Hepatocyte (in vitro differentiated cells): ENCODE results near the gene SALL1. TPM values are rescaled to one million over a fixed set of nuclear protein-coding genes. Genes with fewer than 3 reads are reported as not detected.
A peak's percentile ranks its signal among the peaks of the same experiment; 100 is the strongest.

Source experiments
- DNase-seq: peaks from one replicate; pipeline ENCODE4 v3.0.0-alpha.2; 2016; ENCODE audit warnings: low spot score
- H2AFZ ChIP-seq: fragments of 200-600 bp; sonication (generic); 2 replicates; pipeline ENCODE4 v1.6.0; 2016; ENCODE audit warnings: antibody characterized with exemption, mild to moderate bottlenecking
- H3K27ac ChIP-seq: fragments of 200-600 bp; sonication (generic); 2 replicates; pipeline ENCODE4 v1.5.1; 2016; ENCODE audit warnings: mild to moderate bottlenecking
- H3K27me3 ChIP-seq: fragments of 200-600 bp; sonication (generic); 2 replicates; pipeline ENCODE4 v1.6.1; 2016
- H3K36me3 ChIP-seq: fragments of 200-600 bp; sonication (generic); replicated peaks from 2 replicates; pipeline ENCODE4 v1.5.1; 2016; ENCODE audit warnings: low read depth; ENCODE audit not compliant: insufficient read depth
- H3K4me1 ChIP-seq: fragments of 200-600 bp; sonication (generic); 2 replicates; pipeline ENCODE4 v1.5.1; 2016; ENCODE audit warnings: mild to moderate bottlenecking, moderate library complexity; ENCODE audit not compliant: insufficient read depth
- H3K4me2 ChIP-seq: fragments of 200-600 bp; sonication (generic); 2 replicates; pipeline ENCODE4 v1.6.0; 2016
- H3K4me3 ChIP-seq: fragments of 200-600 bp; sonication (generic); 2 replicates; pipeline ENCODE4 v1.5.1; 2016; ENCODE audit warnings: mild to moderate bottlenecking
- H3K79me2 ChIP-seq: fragments of 200-600 bp; sonication (generic); 2 replicates; pipeline ENCODE4 v1.6.0; 2017; ENCODE audit warnings: mild to moderate bottlenecking
- H3K9me2 ChIP-seq: fragments of 200-600 bp; sonication (generic); replicated peaks from 2 replicates; pipeline ENCODE4 v1.6.0; 2017; ENCODE audit warnings: mild to moderate bottlenecking; ENCODE audit not compliant: insufficient read depth
- H3K9me3 ChIP-seq: fragments of 200-600 bp; sonication (generic); 2 replicates; pipeline ENCODE4 v1.5.1; 2016; ENCODE audit warnings: low read depth, mild to moderate bottlenecking
- H4K20me1 ChIP-seq: fragments of 200-600 bp; sonication (generic); 2 replicates; pipeline ENCODE4 v1.6.0; 2016; ENCODE audit warnings: mild to moderate bottlenecking; ENCODE audit not compliant: insufficient read depth, poor library complexity, severe bottlenecking
- CTCF ChIP-seq: fragments of 200-600 bp; sonication (generic); IDR thresholded peaks from 2 replicates; pipeline ENCODE4 v1.5.1; 2016; ENCODE audit warnings: antibody characterized with exemption, mild to moderate bottlenecking; ENCODE audit not compliant: poor library complexity
- EZH2 ChIP-seq: fragments of 200-600 bp; sonication (generic); IDR thresholded peaks from 2 replicates; pipeline ENCODE4 v1.6.1; 2016; ENCODE audit warnings: antibody characterized with exemption, mild to moderate bottlenecking, borderline replicate concordance
- EZH2phosphoT487 ChIP-seq: fragments of 200-600 bp; sonication (generic); IDR thresholded peaks from one replicate; pipeline ENCODE4 v1.6.1; 2018; ENCODE audit warnings: antibody characterized with exemption, mild to moderate bottlenecking, low read depth, moderate library complexity; ENCODE audit not compliant: unreplicated experiment, severe bottlenecking
- WGBS: methylation state at CpG from one replicate; pipeline ENCODE4 v1.1.6; 2016; ENCODE audit warnings: low lambda C conversion rate; ENCODE audit errors: missing lambda C conversion rate; 5-methylcytosine and 5-hydroxymethylcytosine counted together
- polyA plus RNA-seq: library from polyadenylated mRNA; unstranded; fragments of >200 nt; fragmentation: Nextera tagmentation; extraction: Ambion mirVana; gene quantifications from 2 replicates; pipeline ENCODE4 v1.2.1, GENCODE V29; 2016
- total RNA-seq: library from RNA; depleted of rRNA; stranded (reverse); fragments of >200 nt; gene quantifications from 2 replicates; pipeline ENCODE4 v1.2.3, GENCODE V29; 2014

The SALL1 gene
- total and polyA plus RNA-seq, 2 experiments from 2014 or later, result 2.4 to 5.4 TPM

GRCh38 chr16:51159865-51160264 is 8.8 kb upstream of the SALL1 start:
- Histone ChIP-seq H3K79me2 (peaks cover 8% of the 10 kb centered on the region), H3K27me3 (peaks cover 78% of the 10 kb centered on the region), H3K9me3 (no peaks in the 10 kb centered on the region), H3K4me2 (no peak overlapping the region), H2AFZ (no peak overlapping the region), H3K27ac (no peak overlapping the region), H4K20me1 (no peaks in the 10 kb centered on the region), H3K4me3 (no peak overlapping the region), H3K4me1 (peaks cover 22% of the 10 kb centered on the region), H3K9me2 (no peaks in the 10 kb centered on the region), H3K36me3 (no peaks in the 10 kb centered on the region)
- no peak for DNase-seq
- 71% methylated on average over 6 of the region's 6 CpGs for WGBS
- no peak for TF ChIP-seq EZH2
- no peak for TF ChIP-seq EZH2phosphoT487
- TF ChIP-seq CTCF, result no peak

GRCh38 chr16:51159296-51159695 is 8.2 kb upstream of the SALL1 start:
- no peak overlapping the region for H2AFZ ChIP-seq
- no peak overlapping the region for H3K4me3 ChIP-seq
- peaks cover 23% of the 10 kb centered on the region for H3K4me1 ChIP-seq
- H3K9me3 ChIP-seq, result no peaks in the 10 kb centered on the region
- no peak for DNase-seq
- TF ChIP-seq EZH2phosphoT487, result no peak
- TF ChIP-seq CTCF, result no peak
- WGBS, result 97% methylated on average over 3 of the region's 3 CpGs
- peaks cover 11% of the 10 kb centered on the region for H3K79me2 ChIP-seq
- no peaks in the 10 kb centered on the region for H3K9me2 ChIP-seq
- H3K36me3 ChIP-seq, result no peaks in the 10 kb centered on the region
- no peak overlapping the region for H3K27ac ChIP-seq
- no peaks in the 10 kb centered on the region for H4K20me1 ChIP-seq
- peaks cover 84% of the 10 kb centered on the region for H3K27me3 ChIP-seq
- no peak overlapping the region for H3K4me2 ChIP-seq

GRCh38 chr16:51157698-51158097 is 6.6 kb upstream of the SALL1 start:
- Histone ChIP-seq H3K9me2 (no peaks in the 10 kb centered on the region), H3K9me3 (no peaks in the 10 kb centered on the region), H3K27me3 (peaks cover 89% of the 10 kb centered on the region), H2AFZ (no peak overlapping the region), H4K20me1 (no peaks in the 10 kb centered on the region), H3K79me2 (peaks cover 11% of the 10 kb centered on the region), H3K36me3 (no peaks in the 10 kb centered on the region), H3K4me2 (no peak overlapping the region), H3K4me3 (no peak overlapping the region), H3K4me1 (peaks cover 23% of the 10 kb centered on the region), H3K27ac (peak overlapping the region; percentile 97)
- DNase-seq, result no peak
- no peak for TF ChIP-seq EZH2
- no peak for TF ChIP-seq CTCF
- no peak for TF ChIP-seq EZH2phosphoT487
- 36% methylated on average over 2 of the region's 2 CpGs for WGBS

- peak overlapping the region; percentile 82 for H3K4me2 ChIP-seq
- H3K27ac ChIP-seq, result peak overlapping the region; percentile 97
- peaks cover 11% of the 10 kb centered on the region for H3K79me2 ChIP-seq
- peaks cover 23% of the 10 kb centered on the region for H3K4me1 ChIP-seq
- 52% methylated on average over 2 of the region's 2 CpGs for WGBS
- no peaks in the 10 kb centered on the region for H4K20me1 ChIP-seq
- no peaks in the 10 kb centered on the region for H3K9me2 ChIP-seq
- H3K27me3 ChIP-seq, result peaks cover 89% of the 10 kb centered on the region
- TF ChIP-seq EZH2 (no peak), EZH2phosphoT487 (no peak), CTCF (no peak)
- no peaks in the 10 kb centered on the region for H3K36me3 ChIP-seq
- DNase-seq, result no peak
- peak overlapping the region; percentile 36 for H3K4me3 ChIP-seq
- no peaks in the 10 kb centered on the region for H3K9me3 ChIP-seq
- H2AFZ ChIP-seq, result no peak overlapping the region
Measured at GRCh38 chr16:51156807-51157200, 5.7 kb upstream of the SALL1 start.
